Urinary bladder (tissue), 4 donors: Measurements from ENCODE around the gene SYNE1. TPM values are rescaled to one million over a fixed set of nuclear protein-coding genes. Genes with fewer than 3 reads are reported as not detected.

Experiments
- DNase-seq: peaks from one replicate; pipeline ENCODE4 v3.0.0-alpha.2; 2015; ENCODE audit errors: extremely low spot score
- H3K27ac ChIP-seq: one replicate; pipeline ENCODE4 v1.5.1; 2013; ENCODE audit warnings: low read depth, mild to moderate bottlenecking, moderate library complexity
- H3K36me3 ChIP-seq: one replicate; pipeline ENCODE4 v1.6.1; 2013; ENCODE audit warnings: mild to moderate bottlenecking, moderate library complexity; ENCODE audit not compliant: insufficient read depth
- H3K4me1 ChIP-seq: one replicate; pipeline ENCODE4 v1.6.1; 2013; ENCODE audit warnings: mild to moderate bottlenecking, moderate library complexity; ENCODE audit not compliant: insufficient read depth
- H3K4me3 ChIP-seq: one replicate; pipeline ENCODE4 v1.5.1; 2013; ENCODE audit warnings: low read depth, low read length
- WGBS: extraction: QIAGEN DNeasy Blood & Tissue Kit; methylation state at CpG from one replicate; pipeline ENCODE4 v1.1.7; 2013; 5-methylcytosine and 5-hydroxymethylcytosine counted together
- polyA plus RNA-seq: library from polyadenylated mRNA; stranded (reverse); fragments of 200-250 nt; gene quantifications from one replicate; pipeline ENCODE4 v1.2.3, GENCODE V29; 2013
- total RNA-seq: library from RNA; depleted of rRNA; stranded (reverse); fragments of >200 nt; gene quantifications from one replicate; pipeline ENCODE4 v1.2.3, GENCODE V29; 2014
- donor health status: healthy with polysubstance abuse.
- donor health status: healthy.

The SYNE1 gene
- total and polyA plus RNA-seq, 2 donors = 41.9 to 266 TPM

GRCh38 chr6:152257581-152257980, 379.6 kb downstream of the SYNE1 start:
- Histone ChIP-seq H3K36me3 (peaks cover 5% of the 10 kb centered on the region), H3K4me1 (no peaks in the 10 kb centered on the region), H3K27ac (no peak overlapping the region), H3K4me3 (no peak overlapping the region)
- no peak for DNase-seq

DNA sequence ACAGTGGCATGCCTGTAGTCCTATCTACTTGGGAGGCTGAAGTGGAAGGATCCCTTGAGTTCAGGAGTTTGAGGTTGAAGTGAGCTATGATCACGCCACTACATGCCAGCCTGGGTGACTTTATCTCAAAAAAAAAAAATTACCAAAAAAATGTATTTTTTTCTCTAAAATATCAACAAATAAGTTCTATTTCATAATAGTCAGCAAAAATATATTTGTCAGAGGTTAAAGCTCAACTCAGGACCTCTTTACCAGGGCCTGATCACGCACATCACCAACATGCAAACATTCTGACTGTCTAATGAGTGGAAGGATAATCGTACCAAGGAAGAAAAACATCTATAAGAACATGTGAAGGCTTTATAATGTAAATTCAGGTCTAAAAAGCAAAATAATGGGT, 387.0 kb downstream of the SYNE1 start:
- WGBS = 99% methylated on average over 3 of the region's 3 CpGs
- Histone ChIP-seq H3K27ac (no peak overlapping the region), H3K36me3 (no peaks in the 10 kb centered on the region), H3K4me3 (no peak overlapping the region), H3K4me1 (no peaks in the 10 kb centered on the region)
- no peak for DNase-seq

GRCh38 chr6:152248980-152249379, 388.2 kb downstream of the SYNE1 start:
- no peaks in the 10 kb centered on the region for H3K4me1 ChIP-seq

GRCh38 chr6:152246554-152247337, 390.4 kb downstream of the SYNE1 start:
- H3K4me1 ChIP-seq = no peaks in the 10 kb centered on the region
- 87% methylated on average over 4 of the region's 4 CpGs for WGBS
- DNase-seq = no peak
- H3K4me3 ChIP-seq = no peak overlapping the region
- H3K36me3 ChIP-seq = no peaks in the 10 kb centered on the region
- H3K27ac ChIP-seq = peak overlapping the region; percentile 16

More at GRCh38 chr6:152248980-152249379, 388.2 kb downstream of the SYNE1 start:
- no peak overlapping the region for H3K4me3 ChIP-seq
- no peak for DNase-seq
- H3K27ac ChIP-seq = no peak overlapping the region
- H3K36me3 ChIP-seq = no peaks in the 10 kb centered on the region
- 23% methylated on average over 2 of the region's 2 CpGs for WGBS

DNA sequence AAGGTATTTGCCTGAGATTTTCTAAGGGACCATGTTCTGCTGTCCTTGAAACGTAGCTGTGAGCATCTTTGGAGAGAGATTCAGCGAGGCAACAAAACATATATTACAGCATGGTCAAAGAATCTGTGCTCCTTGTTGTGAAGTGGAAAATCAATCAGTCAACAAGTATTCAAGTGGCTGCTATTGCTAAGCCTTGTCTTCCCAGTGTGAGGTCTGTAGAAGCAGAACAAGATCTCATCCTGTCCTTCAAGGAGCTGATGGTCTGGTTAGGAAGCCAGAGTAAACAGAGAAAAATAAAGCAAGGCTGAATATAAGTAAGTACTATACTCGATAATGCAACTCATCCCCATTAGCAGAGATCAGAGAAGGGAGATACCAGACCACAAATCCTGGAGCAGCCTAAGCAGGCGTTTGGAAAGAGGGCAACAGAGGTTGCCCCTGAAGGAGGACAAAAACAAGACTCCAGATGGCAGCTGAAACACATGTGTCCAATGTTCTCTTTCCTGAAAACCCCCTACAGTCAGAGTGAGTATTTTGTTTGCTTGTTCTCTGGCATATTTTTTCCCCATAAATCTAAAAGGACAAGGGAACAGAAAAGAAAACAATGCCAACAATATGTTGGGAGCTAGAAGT, 392.0 kb downstream of the SYNE1 start:
- Histone ChIP-seq H3K4me1 (no peaks in the 10 kb centered on the region), H3K36me3 (no peaks in the 10 kb centered on the region), H3K27ac (no peak overlapping the region), H3K4me3 (no peak overlapping the region)
- 60% methylated on average over 4 of the region's 4 CpGs for WGBS
- DNase-seq = no peak

GRCh38 chr6:152241013-152241766, 396.0 kb downstream of the SYNE1 start:
- Histone ChIP-seq H3K4me1 (no peaks in the 10 kb centered on the region), H3K4me3 (no peak overlapping the region), H3K27ac (peak overlapping the region; percentile 30), H3K36me3 (no peaks in the 10 kb centered on the region)
- peak; percentile 33 for DNase-seq
- WGBS = 34% methylated on average over 7 of the region's 7 CpGs

DNA sequence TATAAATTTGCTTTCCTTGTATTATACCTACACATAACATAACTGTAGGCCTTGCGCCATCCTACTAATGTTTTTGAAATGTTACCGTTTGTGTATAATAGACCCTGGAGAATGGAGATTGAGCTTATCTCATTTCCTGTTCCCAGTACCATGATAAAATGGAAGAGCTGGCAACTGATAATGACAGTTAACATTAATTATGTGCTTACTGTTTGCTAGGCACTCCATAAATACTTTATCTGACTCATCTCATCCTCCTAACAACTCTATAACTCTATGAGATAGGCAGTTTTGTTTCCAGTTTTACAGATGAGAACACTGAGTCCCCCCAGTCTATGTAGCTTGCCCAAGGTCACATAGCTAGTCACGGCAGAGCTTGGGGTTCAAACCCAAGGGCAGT, 396.7 kb downstream of the SYNE1 start:
- no peak overlapping the region for H3K4me3 ChIP-seq
- H3K4me1 ChIP-seq = no peaks in the 10 kb centered on the region
- peaks cover 3% of the 10 kb centered on the region for H3K36me3 ChIP-seq
- peak overlapping the region; percentile 4 for H3K27ac ChIP-seq
- DNase-seq = no peak
- WGBS = 60% methylated on average over 3 of the region's 3 CpGs

GRCh38 chr6:152236370-152237097, 400.6 kb downstream of the SYNE1 start:
- peaks cover 5% of the 10 kb centered on the region for H3K36me3 ChIP-seq
- WGBS = 87% methylated on average over 8 of the region's 8 CpGs
- no peak for DNase-seq
- no peak overlapping the region for H3K27ac ChIP-seq
- no peaks in the 10 kb centered on the region for H3K4me1 ChIP-seq
- no peak overlapping the region for H3K4me3 ChIP-seq

DNA sequence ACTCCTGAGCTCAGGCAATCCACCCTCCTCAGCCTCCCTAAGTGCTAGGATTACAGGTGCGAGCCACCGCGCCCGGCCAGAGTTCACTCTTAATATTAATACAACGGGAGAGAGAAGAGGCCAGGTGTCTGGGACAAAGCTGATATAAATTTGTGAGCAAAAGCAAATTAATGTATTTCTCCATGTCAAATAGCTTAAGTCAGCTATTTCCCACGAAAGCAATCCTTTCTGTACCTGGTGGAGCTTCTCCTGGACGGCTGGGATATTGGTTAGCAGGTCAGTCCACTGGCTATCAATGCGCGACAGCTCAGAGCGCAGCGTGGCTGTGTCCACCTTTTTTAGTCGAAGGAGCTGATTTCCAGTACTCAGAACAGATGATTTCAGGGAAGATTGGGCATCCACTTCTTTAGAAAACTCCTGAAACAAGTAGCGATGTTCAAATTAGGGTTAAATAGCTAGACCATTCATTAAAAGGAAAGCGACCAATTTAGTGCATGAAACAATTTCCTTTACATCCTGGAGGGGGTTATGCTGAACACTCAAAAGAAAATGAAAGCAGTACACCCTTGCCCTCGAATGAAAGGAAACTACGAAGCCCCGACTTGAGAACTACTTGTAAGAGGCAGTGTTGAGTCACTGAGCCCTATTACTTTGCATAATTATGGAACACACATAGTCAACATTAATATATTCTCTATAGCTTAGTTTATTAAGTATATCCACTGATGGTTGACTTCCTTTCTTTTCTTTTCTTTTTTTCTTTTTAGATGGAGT, 403.4 kb downstream of the SYNE1 start:
- no peaks in the 10 kb centered on the region for H3K4me1 ChIP-seq
- H3K27ac ChIP-seq = no peak overlapping the region
- DNase-seq = no peak
- H3K4me3 ChIP-seq = no peak overlapping the region
- 93% methylated on average over 17 of the region's 17 CpGs for WGBS
- peaks cover 8% of the 10 kb centered on the region for H3K36me3 ChIP-seq

GRCh38 chr6:152232501-152233151, 404.5 kb downstream of the SYNE1 start:
- 28% methylated on average over 5 of the region's 5 CpGs for WGBS
- Histone ChIP-seq H3K4me1 (no peaks in the 10 kb centered on the region), H3K27ac (no peak overlapping the region), H3K36me3 (peaks cover 8% of the 10 kb centered on the region), H3K4me3 (no peak overlapping the region)
- DNase-seq = peak; percentile 46

- WGBS = 87% methylated on average over 4 of the region's 4 CpGs
- H3K36me3 ChIP-seq = peaks cover 3% of the 10 kb centered on the region
These were observed 407.8 kb downstream of the SYNE1 start for GRCh38 chr6:152229330-152229729.

DNA sequence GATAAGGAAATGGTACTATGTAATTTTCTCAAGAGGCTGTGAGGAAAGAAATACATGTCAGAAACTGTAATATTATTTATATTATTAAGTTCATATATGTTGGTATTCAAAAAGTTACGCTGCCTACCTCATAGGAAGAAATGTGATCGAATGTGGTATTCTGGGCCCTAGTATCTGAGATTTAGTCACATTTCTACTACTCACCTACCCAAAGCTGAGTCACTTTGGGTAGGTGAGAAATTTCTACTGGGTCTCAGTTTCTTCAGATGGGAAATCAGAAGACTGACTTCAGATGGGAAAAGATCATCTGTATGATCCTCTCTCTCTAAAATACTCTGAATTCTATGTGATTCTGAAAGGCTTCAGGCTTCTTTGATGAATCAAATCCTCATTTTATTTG, 411.0 kb downstream of the SYNE1 start:
- Histone ChIP-seq H3K27ac (no peak overlapping the region), H3K4me1 (no peaks in the 10 kb centered on the region), H3K36me3 (peaks cover 3% of the 10 kb centered on the region), H3K4me3 (no peak overlapping the region)
- WGBS = 96% methylated on average over 2 of the region's 2 CpGs
- no peak for DNase-seq

More at GRCh38 chr6:152229330-152229729, 407.8 kb downstream of the SYNE1 start:
- Histone ChIP-seq H3K4me3 (no peak overlapping the region), H3K27ac (no peak overlapping the region), H3K4me1 (no peaks in the 10 kb centered on the region)
- DNase-seq = no peak
